ENCODE results near the gene ATF6B. TPM values are rescaled to one million over a fixed set of nuclear protein-coding genes. Genes with fewer than 3 reads are reported as not detected.
A peak's percentile ranks its signal among the peaks of the same experiment; 100 is the strongest.

Gene ATF6B
- total RNA-seq, 1 donor from 2014 or later, result 83.7 TPM

- H3K36me3 ChIP-seq, result peaks cover 47% of the 10 kb centered on the region
- DNase-seq (no peak), ATAC-seq (no peak)
- H3K9me3 ChIP-seq, result no peaks in the 10 kb centered on the region
- intact Hi-C loops (cut with DNase I), result no loop called here
- peak overlapping the region; percentile 86 for H3K4me3 ChIP-seq
- peak overlapping the region; percentile 80 for H3K27ac ChIP-seq
- no peaks in the 10 kb centered on the region for H3K27me3 ChIP-seq (ENCODE audit: low read depth)
- TF ChIP-seq CTCF (IDR thresholded peaks at IDR 0.05), result no peak
- H3K4me1 ChIP-seq, result peaks cover 31% of the 10 kb centered on the region
Measured at GRCh38 chr6:32127409-32127716, 683 bp downstream of the ATF6B start.

GRCh38 chr6:32126880-32127279, 1.2 kb downstream of the ATF6B start:
- H3K4me3 ChIP-seq, result peak overlapping the region; percentile 86
- H3K4me1 ChIP-seq, result peaks cover 31% of the 10 kb centered on the region
- H3K9me3 ChIP-seq, result no peaks in the 10 kb centered on the region
- peak overlapping the region; percentile 80 for H3K27ac ChIP-seq
- TF ChIP-seq CTCF (IDR thresholded peaks at IDR 0.05), result no peak
- H3K36me3 ChIP-seq, result peaks cover 52% of the 10 kb centered on the region
- no peak for DNase-seq
- no peaks in the 10 kb centered on the region for H3K27me3 ChIP-seq (ENCODE audit: low read depth)
- intact Hi-C loops (cut with DNase I), result no loop called here
- no peak for ATAC-seq

GRCh38 chr6:32123681-32124080, 4.4 kb downstream of the ATF6B start:
- TF ChIP-seq CTCF (IDR thresholded peaks at IDR 0.05), result no peak
- Histone ChIP-seq H3K36me3 (peaks cover 83% of the 10 kb centered on the region), H3K27me3 (ENCODE audit: low read depth) (no peaks in the 10 kb centered on the region), H3K4me3 (no peak overlapping the region), H3K9me3 (no peaks in the 10 kb centered on the region), H3K27ac (no peak overlapping the region), H3K4me1 (peaks cover 33% of the 10 kb centered on the region)
- ATAC-seq (no peak), DNase-seq (no peak)
- intact Hi-C loops (cut with DNase I), result no loop called here

- Histone ChIP-seq H3K4me3 (no peak overlapping the region), H3K36me3 (peaks cover 99% of the 10 kb centered on the region), H3K27me3 (ENCODE audit: low read depth) (no peaks in the 10 kb centered on the region), H3K9me3 (no peaks in the 10 kb centered on the region), H3K4me1 (peaks cover 21% of the 10 kb centered on the region), H3K27ac (no peak overlapping the region)
- intact Hi-C loops (cut with DNase I), result no loop called here
- ATAC-seq (no peak), DNase-seq (no peak)
- no peak for TF ChIP-seq CTCF (IDR thresholded peaks at IDR 0.05)
Measured at GRCh38 chr6:32120573-32121059, 7.4 kb downstream of the ATF6B start.

GRCh38 chr6:32118782-32119628, 9.0 kb downstream of the ATF6B start:
- Histone ChIP-seq H3K4me3 (no peak overlapping the region), H3K9me3 (no peaks in the 10 kb centered on the region), H3K4me1 (peaks cover 32% of the 10 kb centered on the region), H3K27me3 (ENCODE audit: low read depth) (no peaks in the 10 kb centered on the region), H3K36me3 (peaks cover 87% of the 10 kb centered on the region), H3K27ac (peak overlapping the region; percentile 59)
- intact Hi-C loops (cut with DNase I), result no loop called here
- peak; percentile 90 for DNase-seq
- peak; percentile 79 to 87 for ATAC-seq
- peak; percentile 95 for TF ChIP-seq CTCF (IDR thresholded peaks at IDR 0.05)

Data from lower lobe of right lung (tissue), 2 donors.